IMR-90 (cell line): ENCODE measurements around the gene SH3BP4. TPM values are rescaled to one million over a fixed set of nuclear protein-coding genes. Genes with fewer than 3 reads are reported as not detected.

Experiments
- ATAC-seq: fragments of 200-7000 bp; cut with Tn5 transposase; 2 replicates; pipeline ENCODE4 v1.9.1; 2020; ENCODE audit warnings: low read depth, mild to moderate bottlenecking, moderate library complexity
- BruUV-seq: library from RNA; stranded (reverse); fragments of 400-500 nt; replicated peaks from 2 replicates; lab custom pipeline; 2021; lab: Mats Ljungman, UMichigan
- CTCF ChIA-PET: fragments of 300-600 bp; formaldehyde crosslinking; extraction: SDS; loops from one replicate; lab custom pipeline; 2021; ENCODE audit warnings: antibody characterized with exemption; lab: Yijun Ruan, JAX
- POLR2A ChIA-PET: fragments of 300-600 bp; sonication (Branson Sonifier 250); formaldehyde crosslinking; loops from one replicate; lab custom pipeline; 2022; ENCODE audit warnings: antibody characterized with exemption; ENCODE audit not compliant: unreplicated experiment; lab: Charles Lee
- DNase-seq: peaks from one replicate; pipeline ENCODE4 v3.0.0; 2013
- H2AFZ ChIP-seq: replicated peaks from 2 replicates; pipeline ENCODE3; 2013; ENCODE audit warnings: low read length, mild to moderate bottlenecking; ENCODE audit not compliant: poor library complexity
- H2AK5ac ChIP-seq: 2 replicates; pipeline ENCODE4 v1.6.1; 2013; ENCODE audit warnings: low read depth, low read length, inconsistent platforms
- H2AK9ac ChIP-seq: replicated peaks from 2 replicates; pipeline ENCODE3; 2013; ENCODE audit warnings: mild to moderate bottlenecking, low read depth, low read length, moderate library complexity; ENCODE audit not compliant: poor library complexity
- H2BK120ac ChIP-seq: 2 replicates; pipeline ENCODE4 v1.6.1; 2013; ENCODE audit warnings: low read depth, low read length, inconsistent platforms
- H2BK15ac ChIP-seq: 3 replicates; pipeline ENCODE4 v1.6.1; 2013; ENCODE audit warnings: low read depth, low read length, inconsistent platforms
- H2BK20ac ChIP-seq: 2 replicates; pipeline ENCODE4 v1.6.1; 2013; ENCODE audit warnings: low read depth, mild to moderate bottlenecking, inconsistent platforms, low read length, moderate library complexity
- H2BK5ac ChIP-seq: 2 replicates; pipeline ENCODE4 v1.6.1; 2013; ENCODE audit warnings: mild to moderate bottlenecking, low read depth, low read length, inconsistent platforms; ENCODE audit not compliant: poor library complexity, severe bottlenecking
- H3K14ac ChIP-seq: replicated peaks from 2 replicates; pipeline ENCODE4 v1.6.1; 2013; ENCODE audit warnings: low read depth, low read length, inconsistent platforms
- H3K18ac ChIP-seq: 2 replicates; pipeline ENCODE4 v1.6.1; 2013; ENCODE audit warnings: low read depth, low read length, control low read depth
- H3K23ac ChIP-seq: 2 replicates; pipeline ENCODE4 v1.6.1; 2013; ENCODE audit warnings: low read depth, low read length, inconsistent platforms
- H3K27ac ChIP-seq: 2 replicates; pipeline ENCODE4 v1.5.1; 2013; ENCODE audit warnings: mild to moderate bottlenecking, control low read depth, low read length; ENCODE audit not compliant: insufficient read depth
- H3K27me3 ChIP-seq: 2 replicates; pipeline ENCODE4 v1.6.1; 2013; ENCODE audit warnings: low read length; ENCODE audit not compliant: control insufficient read depth, insufficient read depth
- H3K36me3 ChIP-seq: 2 replicates; pipeline ENCODE4 v1.6.1; 2013; ENCODE audit warnings: low read length, mixed read lengths; ENCODE audit not compliant: control insufficient read depth, insufficient read depth
- H3K4ac ChIP-seq: 2 replicates; pipeline ENCODE4 v1.6.1; 2013; ENCODE audit warnings: low read depth, low read length, inconsistent platforms
- H3K4me1 ChIP-seq: 2 replicates; pipeline ENCODE4 v1.6.1; 2013; ENCODE audit warnings: low read length, mixed read lengths; ENCODE audit not compliant: control insufficient read depth, insufficient read depth
- H3K4me2 ChIP-seq: 2 replicates; pipeline ENCODE4 v1.6.1; 2013; ENCODE audit warnings: low read depth, mild to moderate bottlenecking, control low read depth, low read length, moderate library complexity
- H3K4me3 ChIP-seq: 2 replicates; pipeline ENCODE4 v1.5.1; 2013; ENCODE audit warnings: low read depth, mild to moderate bottlenecking, control low read depth, low read length, moderate library complexity; ENCODE audit not compliant: insufficient read depth
- H3K56ac ChIP-seq: 2 replicates; pipeline ENCODE4 v1.6.1; 2013; ENCODE audit warnings: low read length, inconsistent platforms; ENCODE audit not compliant: insufficient read depth; ENCODE audit errors: extremely low read depth
- H3K79me1 ChIP-seq, 2 experiments: 2 replicates each; pipeline ENCODE4 v1.6.1; 2013; ENCODE audit warnings: low read length in 2 of 2, inconsistent platforms in 1 of 2, low read depth in 1 of 2
- H3K9ac ChIP-seq: 2 replicates; pipeline ENCODE4 v1.6.1; 2013; ENCODE audit warnings: low read depth, low read length, control low read depth
- H3K9me1 ChIP-seq: 2 replicates; pipeline ENCODE4 v1.6.1; 2013; ENCODE audit warnings: low read length, inconsistent platforms; ENCODE audit not compliant: insufficient read depth
- H3K9me3 ChIP-seq: 2 replicates; pipeline ENCODE4 v1.6.1; 2013; ENCODE audit warnings: low read length; ENCODE audit not compliant: control insufficient read depth, insufficient read depth
- H4K20me1 ChIP-seq: 2 replicates; pipeline ENCODE4 v1.6.1; 2013; ENCODE audit warnings: low read length, inconsistent platforms; ENCODE audit not compliant: insufficient read depth
- H4K5ac ChIP-seq: 2 replicates; pipeline ENCODE4 v1.6.1; 2013; ENCODE audit warnings: mild to moderate bottlenecking, low read depth, low read length, control low read depth
- H4K8ac ChIP-seq, 2 experiments: 2 replicates each; pipeline ENCODE4 v1.6.1; 2013; ENCODE audit warnings: low read depth in 2 of 2, low read length in 2 of 2, control low read depth in 1 of 2, inconsistent platforms in 1 of 2
- H4K91ac ChIP-seq: 2 replicates; pipeline ENCODE4 v1.6.1; 2013; ENCODE audit warnings: low read depth, low read length, inconsistent platforms; ENCODE audit not compliant: insufficient read depth
- BHLHE40 ChIP-seq: fragments of 150-350 bp; IDR thresholded peaks from 2 replicates; pipeline ENCODE4 v1.6.1; 2016; ENCODE audit warnings: mild to moderate bottlenecking, low read depth, low read length
- ELK1 ChIP-seq: fragments of 150-350 bp; IDR thresholded peaks from 2 replicates; pipeline ENCODE4 v1.6.1; 2016; ENCODE audit warnings: low read depth, mild to moderate bottlenecking, low read length, moderate library complexity, borderline replicate concordance
- WGBS, 2 experiments: methylation state at CpG; one replicate each; pipeline versions ENCODE4 v1.1.5 to v1.1.7; 2013; ENCODE audit warnings: missing lambda C conversion rate in 2 of 2; ENCODE audit not compliant: insufficient read length in 1 of 2; ENCODE audit errors: extremely low coverage in 2 of 2; 5-methylcytosine and 5-hydroxymethylcytosine counted together
- dilution Hi-C: fragments of 300-500 bp; cut with HindIII; formaldehyde crosslinking; loops from one replicate; pipeline ENCODE4 v1.14.3; 2018; ENCODE audit warnings: low sequenced_read_pairs; ENCODE audit not compliant: unreplicated experiment
- in situ Hi-C: fragments of 300-500 bp; cut with MboI; formaldehyde crosslinking; loops from 3 replicates; pipeline ENCODE4 v1.14.3; 2019; ENCODE audit warnings: low sequenced_read_pairs, inconsistent platforms, mixed read lengths
- intact Hi-C: fragments of 100-400 bp; cut with micrococcal nuclease; formaldehyde crosslinking; loops from 2 replicates; pipeline ENCODE4 v1.10.0; 2022
- polyA plus RNA-seq, 3 experiments: library from polyadenylated mRNA; depleted of rRNA; stranded (reverse); fragments of >200 nt; gene quantifications; 2 replicates each; pipeline ENCODE4 v1.2.3, GENCODE V29; 2012; ENCODE audit warnings: low replicate concordance in 1 of 3
- total RNA-seq: library from RNA; depleted of rRNA; stranded (reverse); fragments of >200 nt; gene quantifications from 2 replicates; pipeline ENCODE4 v1.2.3, GENCODE V29; 2012

SH3BP4 gene
- total and polyA plus RNA-seq, 2 of the 4 experiments (the other 2 are of a cell fraction), result 104 to 122 TPM

GRCh38 chr2:234998404-234999211 is 46.8 kb downstream of the SH3BP4 start:
- WGBS, 2 experiments, result 46% methylated on average over 10 of the region's 29 CpGs; no CpG with 5 or more reads in 1 of the 2 experiments
- ChIA-PET POLR2A (interaction anchor here (0.5 kb wide), 1 partner anchor 324 kb away, joined by 3 read pairs; no protein-coding TSS in a partner anchor), CTCF (no interaction called here)
- 0 out of 2 replicates have a peak overlapping the region, but pooled peaks have one; percentile 44 for H3K14ac ChIP-seq
- H3K18ac ChIP-seq, result no peak overlapping the region
- H3K56ac ChIP-seq, result no peak overlapping the region
- H3K9me3 ChIP-seq, result no peaks in the 10 kb centered on the region
- dilution Hi-C loops (no loop called here), in situ Hi-C loops (no loop called here), intact Hi-C loops (no loop called here)
- no peak overlapping the region for H2BK15ac ChIP-seq
- H4K8ac ChIP-seq, result peak overlapping the region; percentile 32 to 41; a peak in 3 of 4 replicates
- H4K91ac ChIP-seq, result peak overlapping the region; percentile 33
- no peaks in the 10 kb centered on the region for H3K27me3 ChIP-seq
- H2BK5ac ChIP-seq, result peak overlapping the region; percentile 31
- TF ChIP-seq ELK1, result no peak
- peak; percentile 35; the same call in 1 of the 2 replicates for TF ChIP-seq BHLHE40
- peak overlapping the region; percentile 23 for H4K5ac ChIP-seq
- peaks cover 64% of the 10 kb centered on the region for H3K36me3 ChIP-seq
- H3K9me1 ChIP-seq, result peaks cover 69% of the 10 kb centered on the region
- H3K9ac ChIP-seq, result no peak overlapping the region
- H3K23ac ChIP-seq, result 0 out of 2 replicates have a peak overlapping the region, but pooled peaks have one; percentile 17
- no TSS peak for BruUV-seq
- no peak overlapping the region for H3K4me2 ChIP-seq
- no peak overlapping the region for H2AK9ac ChIP-seq
- H2BK120ac ChIP-seq, result peak overlapping the region; percentile 59
- H3K4me3 ChIP-seq, result no peak overlapping the region
- no peak overlapping the region for H2BK20ac ChIP-seq
- H3K79me1 ChIP-seq, result peaks cover 6 to 91% of the 10 kb centered on the region in 2 experiments; a peak in 3 of 4 replicates
- H2AFZ ChIP-seq, result no peak overlapping the region
- H3K4ac ChIP-seq, result peak overlapping the region; percentile 79
- H4K20me1 ChIP-seq, result peaks cover 86% of the 10 kb centered on the region
- H3K27ac ChIP-seq, result peak overlapping the region; percentile 18
- H2AK5ac ChIP-seq, result peak overlapping the region; percentile 25
- DNase-seq (no peak), ATAC-seq (no peak)
- peaks cover 71% of the 10 kb centered on the region for H3K4me1 ChIP-seq
